Endothelial cell (in vitro differentiated cells): ENCODE measurements around the gene CA12. TPM values are rescaled to one million over a fixed set of nuclear protein-coding genes. Genes with fewer than 3 reads are reported as not detected.

Source experiments
- DNase-seq: peaks from one replicate; pipeline ENCODE4 v3.0.0; 2021; ENCODE audit warnings: low spot score
- H3K27ac Mint-ChIP-seq: one replicate; pipeline ENCODE4 v1.8.0; 2021; ENCODE audit warnings: mixed read lengths, inconsistent platforms; ENCODE audit not compliant: unreplicated experiment
- H3K27me3 Mint-ChIP-seq: one replicate; pipeline ENCODE4 v1.8.0; 2021; ENCODE audit warnings: mild to moderate bottlenecking, moderate library complexity, mixed read lengths, inconsistent platforms; ENCODE audit not compliant: unreplicated experiment
- H3K36me3 Mint-ChIP-seq: one replicate; pipeline ENCODE4 v1.8.0; 2021; ENCODE audit warnings: mild to moderate bottlenecking, low read depth, mixed read lengths, inconsistent platforms; ENCODE audit not compliant: unreplicated experiment
- H3K4me1 Mint-ChIP-seq: one replicate; pipeline ENCODE4 v1.8.0; 2021; ENCODE audit warnings: mild to moderate bottlenecking, mixed read lengths, inconsistent platforms; ENCODE audit not compliant: unreplicated experiment
- H3K4me3 Mint-ChIP-seq: one replicate; pipeline ENCODE4 v1.8.0; 2021; ENCODE audit warnings: mild to moderate bottlenecking, mixed read lengths, inconsistent platforms; ENCODE audit not compliant: unreplicated experiment
- H3K9me3 Mint-ChIP-seq: one replicate; pipeline ENCODE4 v1.8.0; 2021; ENCODE audit warnings: mixed read lengths, inconsistent platforms; ENCODE audit not compliant: unreplicated experiment
- CTCF ChIP-seq: fragments of 200-600 bp; sonication (generic); IDR thresholded peaks from one replicate; pipeline ENCODE4 v1.5.0; 2021; ENCODE audit warnings: antibody characterized with exemption; ENCODE audit not compliant: unreplicated experiment
- total RNA-seq: library from RNA; stranded (reverse); fragmentation: NEBNext Ultra II Directional; extraction: Animal tissue kit (Norgen Biotek cat#: 25700); gene quantifications from one replicate; pipeline ENCODE4 v1.2.1, GENCODE V29; 2021; ENCODE audit not compliant: unreplicated experiment

CA12 gene
- total RNA-seq, 1 donor from 2014 or later = 0.44 TPM

GRCh38 chr15:63403254-63403945 lies 21.8 kb upstream of the CA12 start:
- peaks cover 2% of the 10 kb centered on the region for H3K27me3 Mint-ChIP-seq
- H3K4me3 Mint-ChIP-seq = no peak overlapping the region
- H3K36me3 Mint-ChIP-seq = no peaks in the 10 kb centered on the region
- no peaks in the 10 kb centered on the region for H3K9me3 Mint-ChIP-seq
- no peak overlapping the region for H3K27ac Mint-ChIP-seq
- DNase-seq = no peak
- H3K4me1 Mint-ChIP-seq = peaks cover 5% of the 10 kb centered on the region
- no peak for TF ChIP-seq CTCF

GRCh38 chr15:63402498-63403253 lies 21.0 kb upstream of the CA12 start:
- H3K9me3 Mint-ChIP-seq = no peaks in the 10 kb centered on the region
- no peak for DNase-seq
- no peak overlapping the region for H3K4me3 Mint-ChIP-seq
- peaks cover 2% of the 10 kb centered on the region for H3K27me3 Mint-ChIP-seq
- peaks cover 5% of the 10 kb centered on the region for H3K4me1 Mint-ChIP-seq
- TF ChIP-seq CTCF = peak; percentile 47
- H3K36me3 Mint-ChIP-seq = no peaks in the 10 kb centered on the region
- H3K27ac Mint-ChIP-seq = no peak overlapping the region

GRCh38 chr15:63401714-63402497 lies 20.3 kb upstream of the CA12 start:
- H3K36me3 Mint-ChIP-seq = no peaks in the 10 kb centered on the region
- TF ChIP-seq CTCF = no peak
- H3K4me1 Mint-ChIP-seq = peaks cover 5% of the 10 kb centered on the region
- no peaks in the 10 kb centered on the region for H3K9me3 Mint-ChIP-seq
- no peak overlapping the region for H3K4me3 Mint-ChIP-seq
- no peak for DNase-seq
- no peak overlapping the region for H3K27ac Mint-ChIP-seq
- peaks cover 2% of the 10 kb centered on the region for H3K27me3 Mint-ChIP-seq

- Mint-ChIP-seq H3K4me3 (no peak overlapping the region), H3K36me3 (no peaks in the 10 kb centered on the region), H3K27ac (no peak overlapping the region), H3K9me3 (no peaks in the 10 kb centered on the region), H3K27me3 (peaks cover 2% of the 10 kb centered on the region), H3K4me1 (peaks cover 5% of the 10 kb centered on the region)
- no peak for DNase-seq
- TF ChIP-seq CTCF = no peak
Measured at GRCh38 chr15:63401078-63401477, 19.4 kb upstream of the CA12 start.
